Kidney (tissue), 14 donors: ENCODE results near the gene ART1. TPM values are rescaled to one million over a fixed set of nuclear protein-coding genes. Genes with fewer than 3 reads are reported as not detected.

Source experiments
- DNase-seq, 5 donors: peaks; one replicate each; pipeline ENCODE4 v3.0.0-alpha.2; 2013 to 2020
- FAIRE-seq: peaks from 2 replicates; lab custom pipeline; 2012; peaks lifted over from hg19 to GRCh38; lab: Jason Lieb, UNC
- H3K27ac ChIP-seq, 2 donors: one replicate each; pipeline ENCODE4 v1.7.0; 2013; ENCODE audit warnings: low read depth in 2 of 2, low read length in 2 of 2, inconsistent platforms in 1 of 2
- H3K27me3 ChIP-seq: one replicate; pipeline ENCODE4 v1.7.1; 2013; ENCODE audit warnings: low read length, inconsistent platforms; ENCODE audit not compliant: control insufficient read depth, insufficient read depth
- H3K36me3 ChIP-seq, 3 donors: one replicate each; pipeline versions ENCODE4 v1.7.0 to v1.7.1; 2013; ENCODE audit warnings: low read length in 3 of 3, control low read depth in 1 of 3, inconsistent platforms in 1 of 3; ENCODE audit not compliant: insufficient read depth in 3 of 3, control insufficient read depth in 2 of 3
- H3K4me1 ChIP-seq, 3 donors: one replicate each; pipeline versions ENCODE4 v1.7.0 to v1.7.1; 2013; ENCODE audit warnings: low read length in 3 of 3, inconsistent platforms in 1 of 3, low read depth in 1 of 3; ENCODE audit not compliant: control insufficient read depth in 2 of 3, insufficient read depth in 2 of 3
- H3K4me3 ChIP-seq, 3 donors: one replicate each; pipeline versions ENCODE4 v1.7.0 to v1.8.1; 2013; ENCODE audit warnings: low read length in 3 of 3, control low read depth in 1 of 3, inconsistent platforms in 1 of 3
- H3K9ac ChIP-seq, 3 donors: one replicate each; pipeline versions ENCODE4 v1.7.0 to v1.7.1; 2013; ENCODE audit warnings: low read length in 3 of 3, control low read depth in 1 of 3, inconsistent platforms in 1 of 3
- H3K9me3 ChIP-seq, 3 donors: one replicate each; pipeline versions ENCODE4 v1.7.0 to v1.7.1; 2013; ENCODE audit warnings: low read length in 3 of 3, control low read depth in 1 of 3, inconsistent platforms in 1 of 3; ENCODE audit not compliant: control insufficient read depth in 2 of 3, insufficient read depth in 1 of 3
- CTCF ChIP-seq: IDR thresholded peaks from 3 replicates; pipeline ENCODE4 v1.5.1; 2012; ENCODE audit warnings: mild to moderate bottlenecking, moderate library complexity, borderline replicate concordance; ENCODE audit not compliant: insufficient read depth; ENCODE audit errors: extremely low read depth
- intact Hi-C: fragments of 100-400 bp; cut with DNase I; formaldehyde crosslinking; loops from one replicate; pipeline ENCODE4 v1.11.1; 2022
- polyA plus RNA-seq: library from polyadenylated mRNA; stranded (reverse); fragments of 350-450 nt; fragmentation: Illumina TruSeq; extraction: RNeasy Lipid Tissue Mini Kit (QIAGEN cat#74804); gene quantifications from one replicate; pipeline ENCODE4 v1.2.3, GENCODE V29; 2014; ENCODE audit warnings: low read depth, low replicate concordance; ENCODE audit not compliant: insufficient read depth
- total RNA-seq: library from RNA; stranded (reverse); fragmentation: NEBNext Ultra II Directional; extraction: Animal tissue kit (Norgen Biotek cat#: 25700); gene quantifications from one replicate; pipeline ENCODE4 v1.2.1, GENCODE V29; 2021
- donor health status: control.
- donor health status: control.
- donor health status: control.
- donor health status: control.
- donor health status: control.
- donor health status: DM: yes; HTN: yes; CAD: no.
- donor health status: Normal renal cell carcinoma (clear cell type).

The ART1 gene
- total and polyA plus RNA-seq, 2 donors from 2014 or later, result 0.31 TPM; not detected in 1

- Histone ChIP-seq H3K36me3 (no peaks in the 10 kb centered on the region), H3K27ac (no peak overlapping the region), H3K9me3 (peaks cover 0 to 4% (median 0%) of the 10 kb centered on the region in 3 donors), H3K4me3 (no peak overlapping the region), H3K27me3 (no peaks in the 10 kb centered on the region), H3K9ac (no peak overlapping the region), H3K4me1 (no peaks in the 10 kb centered on the region)
- FAIRE-seq (no peak), DNase-seq (no peak)
- intact Hi-C loops, result no loop called here
- TF ChIP-seq CTCF, result no peak
These were observed 30.2 kb upstream of the ART1 start for GRCh38 chr11:3614742-3615171.

GRCh38 chr11:3615998-3616397 is 28.9 kb upstream of the ART1 start:
- intact Hi-C loops, result no loop called here
- no peak for TF ChIP-seq CTCF

GRCh38 chr11:3616721-3617460 is 28.0 kb upstream of the ART1 start:
- no peak for TF ChIP-seq CTCF
- Histone ChIP-seq H3K36me3 (no peaks in the 10 kb centered on the region), H3K4me3 (no peak overlapping the region), H3K27ac (no peak overlapping the region), H3K4me1 (no peaks in the 10 kb centered on the region), H3K9ac (no peak overlapping the region), H3K27me3 (no peaks in the 10 kb centered on the region), H3K9me3 (peaks cover 0 to 4% (median 0%) of the 10 kb centered on the region in 3 donors)
- no peak for FAIRE-seq
- peak in 3 of 5 donors; percentile 19 to 29 (median 21) for DNase-seq
- intact Hi-C loops, result no loop called here

More at GRCh38 chr11:3615998-3616397, 28.9 kb upstream of the ART1 start:
- H3K36me3 ChIP-seq, result no peaks in the 10 kb centered on the region
- H3K9ac ChIP-seq, result no peak overlapping the region
- FAIRE-seq, result no peak
- peaks cover 0 to 4% (median 0%) of the 10 kb centered on the region in 3 donors for H3K9me3 ChIP-seq
- no peak overlapping the region for H3K4me3 ChIP-seq
- no peak overlapping the region for H3K27ac ChIP-seq
- DNase-seq, result no peak
- H3K27me3 ChIP-seq, result no peaks in the 10 kb centered on the region
- no peaks in the 10 kb centered on the region for H3K4me1 ChIP-seq
